PC-9 (cell line): ENCODE results near the gene PCGF2. TPM values are rescaled to one million over a fixed set of nuclear protein-coding genes. Genes with fewer than 3 reads are reported as not detected.

Experiments used
- BruUV-seq: library from RNA; stranded (reverse); fragments of 400-500 nt; replicated peaks from 2 replicates; lab custom pipeline; 2021; lab: Mats Ljungman, UMichigan
- CTCF ChIA-PET: fragments of 300-600 bp; sonication (Branson Sonifier 250); formaldehyde crosslinking; loops from one replicate; lab custom pipeline; 2022; ENCODE audit warnings: antibody characterized with exemption; lab: Charles Lee
- POLR2A ChIA-PET: fragments of 300-600 bp; sonication (Branson Sonifier 250); formaldehyde crosslinking; loops from one replicate; lab custom pipeline; 2022; ENCODE audit warnings: antibody characterized with exemption; ENCODE audit not compliant: unreplicated experiment; lab: Charles Lee
- DNase-seq, 2 experiments: peaks; one replicate each; pipeline versions ENCODE4 v3.0.0 to v3.0.0-alpha.2; 2015 to 2022; ENCODE audit warnings: mixed read lengths in 1 of 2
- H2AFZ ChIP-seq: fragments of 200-600 bp; sonication (generic); 2 replicates; pipeline ENCODE4 v1.8.1; 2017; ENCODE audit warnings: antibody characterized with exemption
- H3F3A ChIP-seq: fragments of 200-600 bp; sonication (generic); 2 replicates; pipeline ENCODE4 v1.8.1; 2017; ENCODE audit warnings: antibody characterized with exemption, mild to moderate bottlenecking, low read depth; ENCODE audit not compliant: insufficient read depth
- H3K27ac ChIP-seq: fragments of 200-600 bp; sonication (generic); 2 replicates; pipeline ENCODE4 v1.6.1; 2016; ENCODE audit warnings: mixed run types
- H3K27me3 ChIP-seq: fragments of 200-600 bp; sonication (generic); 2 replicates; pipeline ENCODE4 v1.6.1; 2016; ENCODE audit warnings: low read depth, mixed run types; ENCODE audit not compliant: insufficient read depth
- H3K36me3 ChIP-seq: fragments of 200-600 bp; sonication (generic); 2 replicates; pipeline ENCODE4 v1.6.1; 2016; ENCODE audit warnings: low read depth, mixed run types
- H3K4me1 ChIP-seq: fragments of 200-600 bp; sonication (generic); replicated peaks from 2 replicates; pipeline ENCODE4 v1.6.1; 2016; ENCODE audit warnings: mixed run types; ENCODE audit not compliant: insufficient read depth
- H3K4me2 ChIP-seq: fragments of 200-600 bp; sonication (generic); 2 replicates; pipeline ENCODE4 v1.6.1; 2017; ENCODE audit warnings: mixed run types
- H3K4me3 ChIP-seq: fragments of 200-600 bp; sonication (generic); 2 replicates; pipeline ENCODE4 v1.6.1; 2016; ENCODE audit warnings: mixed run types
- H3K79me2 ChIP-seq: fragments of 200-600 bp; sonication (generic); 2 replicates; pipeline ENCODE4 v1.6.1; 2017; ENCODE audit warnings: low read depth, mixed run types
- H3K9me2 ChIP-seq: fragments of 200-600 bp; sonication (generic); 2 replicates; pipeline ENCODE4 v1.8.1; 2017; ENCODE audit warnings: mild to moderate bottlenecking; ENCODE audit not compliant: insufficient read depth
- H3K9me3 ChIP-seq: fragments of 200-600 bp; sonication (generic); 2 replicates; pipeline ENCODE4 v1.8.1; 2016; ENCODE audit warnings: low read depth; ENCODE audit not compliant: insufficient read depth
- H4K20me1 ChIP-seq: fragments of 200-600 bp; sonication (generic); 2 replicates; pipeline ENCODE4 v1.8.1; 2017; ENCODE audit not compliant: insufficient read depth
- EZH2 ChIP-seq: fragments of 200-600 bp; sonication (generic); IDR thresholded peaks from 2 replicates; pipeline ENCODE4 v1.8.0; 2017; ENCODE audit warnings: antibody characterized with exemption, low read depth
- intact Hi-C: fragments of 100-400 bp; cut with micrococcal nuclease; formaldehyde crosslinking; loops from one replicate; pipeline ENCODE4 v1.10.0; 2022; ENCODE audit not compliant: unreplicated experiment
- total RNA-seq: library from RNA; stranded (reverse); gene quantifications from 2 replicates; pipeline ENCODE4 v1.2.3, GENCODE V29; 2021
- TF ChIP-seq, protein P1 (sequence below): fragments of 200-600 bp; sonication (generic); conservative IDR thresholded peaks from 2 replicates; pipeline ENCODE4 v1.6.1; 2017; ENCODE audit warnings: mixed run types, antibody characterized with exemption, mild to moderate bottlenecking, moderate library complexity

The PCGF2 gene
- total RNA-seq, 1 experiment from 2014 or later, result 43.3 TPM

DNA sequence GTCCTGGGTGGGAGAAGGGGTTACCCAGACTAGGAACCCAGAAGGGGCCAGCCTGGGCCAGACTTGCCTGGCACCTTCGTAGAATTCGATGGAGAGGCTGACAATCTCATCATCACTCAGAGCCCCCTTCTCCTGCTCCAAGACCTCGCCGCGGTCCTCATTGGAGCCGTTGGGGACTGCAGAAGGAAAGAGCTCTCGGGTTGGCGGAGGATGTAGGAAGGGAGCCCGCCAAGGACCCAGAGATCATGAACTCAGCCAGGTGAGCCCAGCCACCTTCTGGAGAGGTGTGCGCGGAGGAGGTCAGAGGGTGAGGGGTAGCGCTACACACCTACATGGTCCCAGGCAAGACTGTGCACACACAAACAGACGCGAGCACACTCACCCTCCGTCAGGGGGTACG, 9.4 kb downstream of the PCGF2 start:
- no TSS peak for BruUV-seq
- DNase-seq, result no peak
- no peaks in the 10 kb centered on the region for H3K27me3 ChIP-seq
- CTCF ChIA-PET, result no interaction called here
- H3K9me2 ChIP-seq, result no peaks in the 10 kb centered on the region
- H3F3A ChIP-seq, result peaks cover 48% of the 10 kb centered on the region
- no peak overlapping the region for H3K4me2 ChIP-seq
- peaks cover 4% of the 10 kb centered on the region for H3K4me1 ChIP-seq
- H4K20me1 ChIP-seq, result peaks cover 37% of the 10 kb centered on the region
- POLR2A ChIA-PET, result no interaction called here
- intact Hi-C loops, result no loop called here
- peaks cover 26% of the 10 kb centered on the region for H3K79me2 ChIP-seq
- H3K27ac ChIP-seq, result no peak overlapping the region
- H3K9me3 ChIP-seq, result no peaks in the 10 kb centered on the region
- H3K36me3 ChIP-seq, result peaks cover 9% of the 10 kb centered on the region; the same call in 1 of the 2 replicates
- H2AFZ ChIP-seq, result no peak overlapping the region
- TF ChIP-seq, protein P1, sequence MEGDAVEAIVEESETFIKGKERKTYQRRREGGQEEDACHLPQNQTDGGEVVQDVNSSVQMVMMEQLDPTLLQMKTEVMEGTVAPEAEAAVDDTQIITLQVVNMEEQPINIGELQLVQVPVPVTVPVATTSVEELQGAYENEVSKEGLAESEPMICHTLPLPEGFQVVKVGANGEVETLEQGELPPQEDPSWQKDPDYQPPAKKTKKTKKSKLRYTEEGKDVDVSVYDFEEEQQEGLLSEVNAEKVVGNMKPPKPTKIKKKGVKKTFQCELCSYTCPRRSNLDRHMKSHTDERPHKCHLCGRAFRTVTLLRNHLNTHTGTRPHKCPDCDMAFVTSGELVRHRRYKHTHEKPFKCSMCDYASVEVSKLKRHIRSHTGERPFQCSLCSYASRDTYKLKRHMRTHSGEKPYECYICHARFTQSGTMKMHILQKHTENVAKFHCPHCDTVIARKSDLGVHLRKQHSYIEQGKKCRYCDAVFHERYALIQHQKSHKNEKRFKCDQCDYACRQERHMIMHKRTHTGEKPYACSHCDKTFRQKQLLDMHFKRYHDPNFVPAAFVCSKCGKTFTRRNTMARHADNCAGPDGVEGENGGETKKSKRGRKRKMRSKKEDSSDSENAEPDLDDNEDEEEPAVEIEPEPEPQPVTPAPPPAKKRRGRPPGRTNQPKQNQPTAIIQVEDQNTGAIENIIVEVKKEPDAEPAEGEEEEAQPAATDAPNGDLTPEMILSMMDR, result no peak
- no peak for TF ChIP-seq EZH2
- no peak overlapping the region for H3K4me3 ChIP-seq

DNA sequence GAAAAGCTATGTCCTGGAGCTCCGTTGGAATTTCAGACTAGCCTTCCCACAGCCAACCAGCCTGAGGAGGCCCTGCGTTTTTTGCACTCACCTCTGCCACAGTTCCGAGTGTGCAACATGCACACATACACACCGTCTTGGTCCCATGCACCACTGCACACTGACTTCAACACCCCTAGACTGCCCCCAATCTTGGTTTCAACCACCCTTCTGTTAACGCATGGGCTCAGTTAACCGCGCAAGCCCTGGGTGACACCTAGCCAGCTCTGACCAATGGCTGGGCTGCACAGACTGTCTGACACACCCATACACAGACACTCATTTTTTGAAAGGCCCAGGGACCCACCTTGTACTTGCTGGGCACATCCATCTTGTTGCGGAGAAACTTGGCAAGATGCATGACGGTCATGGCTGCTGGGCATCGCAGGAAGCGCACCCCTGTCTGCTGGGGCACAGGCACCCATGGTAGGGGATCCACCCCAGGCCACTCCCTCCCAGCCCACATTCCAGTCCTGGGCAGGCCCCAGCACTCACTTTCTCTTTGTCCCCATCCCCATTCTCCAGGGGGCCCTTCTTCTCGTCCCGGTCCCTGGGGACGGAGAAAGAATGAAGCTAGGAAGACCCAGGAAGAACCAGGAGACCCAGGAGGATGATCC, 10.0 kb downstream of the PCGF2 start:
- ChIA-PET POLR2A (no interaction called here), CTCF (no interaction called here)
- no TSS peak for BruUV-seq
- Histone ChIP-seq H3K36me3 (peaks cover 9% of the 10 kb centered on the region; the same call in 1 of the 2 replicates), H3K9me3 (no peaks in the 10 kb centered on the region), H3K27ac (no peak overlapping the region), H3K79me2 (peaks cover 20% of the 10 kb centered on the region), H2AFZ (no peak overlapping the region), H3K4me2 (no peak overlapping the region), H3K27me3 (no peaks in the 10 kb centered on the region), H3K4me3 (no peak overlapping the region), H4K20me1 (peaks cover 35% of the 10 kb centered on the region), H3K4me1 (no peaks in the 10 kb centered on the region), H3K9me2 (no peaks in the 10 kb centered on the region), H3F3A (peaks cover 50% of the 10 kb centered on the region)
- intact Hi-C loops, result no loop called here
- no peak for DNase-seq
- TF ChIP-seq, protein P1, result no peak
- no peak for TF ChIP-seq EZH2

GRCh38 chr17:38735161-38735997, 12.8 kb downstream of the PCGF2 start:
- ChIA-PET CTCF (interaction anchor here (0.5 to 1.4 kb wide), 3 partner anchors 42 to 232 kb away, joined by 4 to 11 read pairs (median 10); partner anchors contain the start of gene FBXO47), POLR2A (no interaction called here)
- H3K36me3 ChIP-seq, result peaks cover 9% of the 10 kb centered on the region; the same call in 1 of the 2 replicates
- H2AFZ ChIP-seq, result no peak overlapping the region
- no peaks in the 10 kb centered on the region for H3K27me3 ChIP-seq
- H3K9me3 ChIP-seq, result no peaks in the 10 kb centered on the region
- TSS peak; percentile 80 for BruUV-seq
- H3K4me1 ChIP-seq, result peaks cover 11% of the 10 kb centered on the region
- peaks cover 21% of the 10 kb centered on the region for H3K79me2 ChIP-seq
- H3K4me3 ChIP-seq, result no peak overlapping the region
- H3F3A ChIP-seq, result peaks cover 49% of the 10 kb centered on the region
- no peak for DNase-seq
- no peak for TF ChIP-seq EZH2
- TF ChIP-seq, protein P1, result peak; percentile 98
- H3K9me2 ChIP-seq, result no peaks in the 10 kb centered on the region
- H3K4me2 ChIP-seq, result no peak overlapping the region
- H3K27ac ChIP-seq, result no peak overlapping the region
- intact Hi-C loops, result no loop called here
- peaks cover 23% of the 10 kb centered on the region; the same call in 1 of the 2 replicates for H4K20me1 ChIP-seq
